Tibial artery (tissue), 4 donors: ENCODE data around the gene MRC2.

Experiments used
- DNase-seq, 2 donors: peaks; one replicate each; pipeline ENCODE4 v3.0.0-alpha.2; 2019
- H3K27ac ChIP-seq, 2 donors: fragments of 200-600 bp; sonication (generic) in 1 of 2; 1 replicate in 1 of 2; 2 replicates in 1 of 2; pipeline ENCODE4 v1.5.1; 2018 to 2019; ENCODE audit warnings: mild to moderate bottlenecking in 1 of 2
- H3K27me3 ChIP-seq, 2 donors: fragments of 200-600 bp; sonication (generic) in 1 of 2; one replicate each; pipeline versions ENCODE4 v1.5.1 to v1.6.0; 2016 to 2019
- H3K36me3 ChIP-seq, 3 donors: fragments of 200-600 bp; sonication (generic) in 2 of 3; one replicate each; pipeline ENCODE4 v1.5.1; 2016 to 2019; ENCODE audit warnings: mild to moderate bottlenecking in 2 of 3
- H3K4me1 ChIP-seq, 4 donors: fragments of 200-600 bp; sonication (generic) in 2 of 4; 1 replicate in 3 of 4; 2 replicates in 1 of 4; pipeline ENCODE4 v1.5.1; 2016 to 2019
- H3K4me3 ChIP-seq, 2 donors: fragments of 200-600 bp; sonication (generic) in 1 of 2; 1 replicate in 1 of 2; 2 replicates in 1 of 2; pipeline ENCODE4 v1.5.1; 2018 to 2019; ENCODE audit warnings: mild to moderate bottlenecking in 2 of 2
- H3K9me3 ChIP-seq, 3 donors: fragments of 200-600 bp; sonication (generic) in 1 of 3; one replicate each; pipeline ENCODE4 v1.5.1; 2016 to 2019
- CTCF ChIP-seq, 2 experiments: fragments of 200-600 bp in 1 of 2; fragments of 450-650 bp in 1 of 2; IDR thresholded peaks; one replicate each; pipeline ENCODE4 v1.5.1; 2017 to 2019; ENCODE audit warnings: antibody characterized with exemption in 2 of 2, mild to moderate bottlenecking in 1 of 2, moderate library complexity in 1 of 2
- intact Hi-C: fragments of 100-400 bp; cut with DNase I; formaldehyde crosslinking; loops from one replicate; pipeline ENCODE4 v1.15.0; 2023; ENCODE audit warnings: low total_unique reads

The MRC2 gene

GRCh38 chr17:62596662-62597061 lies 30.8 kb upstream of the MRC2 start:
- no peak for TF ChIP-seq CTCF (IDR thresholded peaks at IDR 0.05)
- H3K27me3 ChIP-seq, result no peaks in the 10 kb centered on the region
- no peaks in the 10 kb centered on the region for H3K4me1 ChIP-seq
- no peaks in the 10 kb centered on the region for H3K9me3 ChIP-seq
- H3K27ac ChIP-seq, result no peak overlapping the region
- no peak overlapping the region for H3K4me3 ChIP-seq
- DNase-seq, result no peak
- H3K36me3 ChIP-seq, result peaks cover 35 to 62% (median 49%) of the 10 kb centered on the region in 3 donors
- intact Hi-C loops, result no loop called here

GRCh38 chr17:62597150-62597549 lies 30.3 kb upstream of the MRC2 start:
- TF ChIP-seq CTCF (IDR thresholded peaks at IDR 0.05), result no peak
- peaks cover 40 to 63% (median 51%) of the 10 kb centered on the region in 3 donors for H3K36me3 ChIP-seq
- no peak for DNase-seq
- H3K4me1 ChIP-seq, result no peaks in the 10 kb centered on the region
- intact Hi-C loops, result no loop called here
- H3K27ac ChIP-seq, result no peak overlapping the region
- H3K4me3 ChIP-seq, result no peak overlapping the region
- no peaks in the 10 kb centered on the region for H3K27me3 ChIP-seq
- no peaks in the 10 kb centered on the region for H3K9me3 ChIP-seq

GRCh38 chr17:62597920-62598319 lies 29.6 kb upstream of the MRC2 start:
- TF ChIP-seq CTCF (IDR thresholded peaks at IDR 0.05), result no peak
- Histone ChIP-seq H3K36me3 (peaks cover 47 to 71% (median 48%) of the 10 kb centered on the region in 3 donors), H3K4me3 (no peak overlapping the region), H3K27me3 (no peaks in the 10 kb centered on the region), H3K27ac (no peak overlapping the region), H3K4me1 (no peaks in the 10 kb centered on the region), H3K9me3 (no peaks in the 10 kb centered on the region)
- DNase-seq, result peak in 1 of 2 donors; percentile 69
- intact Hi-C loops, result no loop called here

- no peak for DNase-seq
- H3K27ac ChIP-seq, result no peak overlapping the region
These were observed 27.4 kb upstream of the MRC2 start for GRCh38 chr17:62599964-62600657.

GRCh38 chr17:62600805-62601204 lies 26.7 kb upstream of the MRC2 start:
- H3K27me3 ChIP-seq, result no peaks in the 10 kb centered on the region
- H3K4me1 ChIP-seq, result no peaks in the 10 kb centered on the region
- no peak for DNase-seq
- no peak for TF ChIP-seq CTCF (IDR thresholded peaks at IDR 0.05)
- H3K27ac ChIP-seq, result no peak overlapping the region
- H3K9me3 ChIP-seq, result no peaks in the 10 kb centered on the region
- no peak overlapping the region for H3K4me3 ChIP-seq
- intact Hi-C loops, result no loop called here
- H3K36me3 ChIP-seq, result peaks cover 38 to 84% (median 57%) of the 10 kb centered on the region in 3 donors

More at GRCh38 chr17:62599964-62600657, 27.4 kb upstream of the MRC2 start:
- H3K36me3 ChIP-seq, result peaks cover 41 to 79% (median 54%) of the 10 kb centered on the region in 3 donors
- intact Hi-C loops, result no loop called here
- no peak overlapping the region for H3K4me3 ChIP-seq
- no peak for TF ChIP-seq CTCF (IDR thresholded peaks at IDR 0.05)
- no peaks in the 10 kb centered on the region for H3K27me3 ChIP-seq
- H3K9me3 ChIP-seq, result no peaks in the 10 kb centered on the region
- no peaks in the 10 kb centered on the region for H3K4me1 ChIP-seq
